Trophoblast cell (in vitro differentiated cells and primary cell): ENCODE results near the gene MYO1E.
A peak's percentile ranks its signal among the peaks of the same experiment; 100 is the strongest.

Source experiments
- DNase-seq, 2 donors: peaks; one replicate each; pipeline ENCODE4 v3.0.0-alpha.2; 2016
- H2AFZ ChIP-seq: 2 replicates; pipeline ENCODE4 v1.6.1; 2013; ENCODE audit warnings: low read length, moderate library complexity, mild to moderate bottlenecking; ENCODE audit not compliant: insufficient read depth, poor library complexity
- H2AK5ac ChIP-seq: 2 replicates; pipeline ENCODE4 v1.6.1; 2013; ENCODE audit warnings: mild to moderate bottlenecking, low read length
- H2BK120ac ChIP-seq: 2 replicates; pipeline ENCODE4 v1.6.1; 2013; ENCODE audit warnings: low read length, mild to moderate bottlenecking, moderate library complexity; ENCODE audit not compliant: insufficient read depth, poor library complexity
- H2BK12ac ChIP-seq: 2 replicates; pipeline ENCODE4 v1.6.1; 2013; ENCODE audit warnings: mild to moderate bottlenecking, low read length, moderate library complexity
- H2BK5ac ChIP-seq: 2 replicates; pipeline ENCODE4 v1.6.1; 2013; ENCODE audit warnings: low read length, low read depth, moderate library complexity, mild to moderate bottlenecking; ENCODE audit not compliant: poor library complexity
- H3K14ac ChIP-seq: 2 replicates; pipeline ENCODE4 v1.6.1; 2013; ENCODE audit warnings: mild to moderate bottlenecking, low read length
- H3K18ac ChIP-seq: 2 replicates; pipeline ENCODE4 v1.6.1; 2013; ENCODE audit warnings: mild to moderate bottlenecking, low read length
- H3K23ac ChIP-seq: 2 replicates; pipeline ENCODE4 v1.6.1; 2013; ENCODE audit warnings: low read length
- H3K27ac ChIP-seq: 2 replicates; pipeline ENCODE4 v1.5.1; 2013; ENCODE audit warnings: low read depth, mild to moderate bottlenecking, inconsistent platforms, low read length, moderate library complexity
- H3K27me3 ChIP-seq: 2 replicates; pipeline ENCODE4 v1.6.1; 2013; ENCODE audit warnings: inconsistent platforms, mild to moderate bottlenecking, low read length, moderate library complexity; ENCODE audit not compliant: insufficient read depth
- H3K36me3 ChIP-seq, 2 experiments: 1 replicate in 1 of 2; 2 replicates in 1 of 2; pipeline ENCODE4 v1.6.1; 2013; ENCODE audit warnings: low read length in 2 of 2, mild to moderate bottlenecking in 2 of 2, moderate library complexity in 1 of 2; ENCODE audit not compliant: insufficient read depth in 2 of 2, control insufficient read depth in 1 of 2
- H3K4ac ChIP-seq: 2 replicates; pipeline ENCODE4 v1.6.1; 2013; ENCODE audit warnings: low read depth, mild to moderate bottlenecking, low read length, moderate library complexity
- H3K4me1 ChIP-seq, 2 experiments: 1 replicate in 1 of 2; 2 replicates in 1 of 2; pipeline ENCODE4 v1.6.1; 2013; ENCODE audit warnings: low read length in 2 of 2, mild to moderate bottlenecking in 2 of 2, moderate library complexity in 1 of 2; ENCODE audit not compliant: insufficient read depth in 2 of 2, control insufficient read depth in 1 of 2
- H3K4me2 ChIP-seq: 2 replicates; pipeline ENCODE4 v1.6.1; 2013; ENCODE audit warnings: inconsistent platforms, mild to moderate bottlenecking, low read length, moderate library complexity
- H3K4me3 ChIP-seq: 2 replicates; pipeline ENCODE4 v1.5.1; 2013; ENCODE audit warnings: mild to moderate bottlenecking, low read depth, low read length, inconsistent platforms
- H3K79me1 ChIP-seq: one replicate; pipeline ENCODE4 v1.6.1; 2013; ENCODE audit warnings: low read length
- H3K79me2 ChIP-seq: 2 replicates; pipeline ENCODE4 v1.6.1; 2013; ENCODE audit warnings: low read length, mild to moderate bottlenecking; ENCODE audit not compliant: control insufficient read depth, insufficient read depth, poor library complexity
- H3K9ac ChIP-seq: 2 replicates; pipeline ENCODE4 v1.6.1; 2013; ENCODE audit warnings: mild to moderate bottlenecking, low read length
- H3K9me3 ChIP-seq: 2 replicates; pipeline ENCODE4 v1.6.1; 2013; ENCODE audit warnings: low read depth, mild to moderate bottlenecking, control low read depth, inconsistent platforms, low read length; ENCODE audit not compliant: insufficient read depth
- H4K12ac ChIP-seq: 2 replicates; pipeline ENCODE4 v1.6.1; 2013; ENCODE audit warnings: low read depth, mild to moderate bottlenecking, low read length, moderate library complexity
- H4K8ac ChIP-seq: 2 replicates; pipeline ENCODE4 v1.6.1; 2013; ENCODE audit warnings: low read depth, mild to moderate bottlenecking, low read length, moderate library complexity
- H4K91ac ChIP-seq: one replicate; pipeline ENCODE4 v1.6.1; 2013; ENCODE audit warnings: low read depth, mild to moderate bottlenecking, low read length, moderate library complexity
- WGBS: extraction: QIAGEN DNeasy Blood & Tissue Kit; methylation state at CpG from one replicate; pipeline ENCODE4 v1.1.7; 2013; ENCODE audit warnings: missing lambda C conversion rate; ENCODE audit not compliant: insufficient read length, insufficient coverage; ENCODE audit errors: extremely low coverage; 5-methylcytosine and 5-hydroxymethylcytosine counted together

Gene MYO1E

GRCh38 chr15:59347915-59348314 lies 24.8 kb downstream of the MYO1E start:
- no peak overlapping the region for H2BK120ac ChIP-seq

GRCh38 chr15:59346951-59347350 lies 25.7 kb downstream of the MYO1E start:
- H2BK120ac ChIP-seq: no peak overlapping the region
- no peak overlapping the region for H3K14ac ChIP-seq
- peaks cover 0 to 6% of the 10 kb centered on the region in 2 experiments for H3K4me1 ChIP-seq
- H3K9ac ChIP-seq: no peak overlapping the region
- no peak for DNase-seq
- H3K4ac ChIP-seq: no peak overlapping the region
- no CpG with 5 or more reads among the region's 12 CpGs for WGBS
- H3K18ac ChIP-seq: no peak overlapping the region
- H4K12ac ChIP-seq: no peak overlapping the region
- no peaks in the 10 kb centered on the region for H3K27me3 ChIP-seq
- H3K27ac ChIP-seq: no peak overlapping the region
- no peak overlapping the region for H4K8ac ChIP-seq
- H3K79me1 ChIP-seq: no peaks in the 10 kb centered on the region
- no peak overlapping the region for H4K91ac ChIP-seq
- H3K9me3 ChIP-seq: no peaks in the 10 kb centered on the region
- H3K4me2 ChIP-seq: no peak overlapping the region
- no peak overlapping the region for H3K23ac ChIP-seq
- H2AFZ ChIP-seq: no peak overlapping the region
- peaks cover 2% of the 10 kb centered on the region for H3K79me2 ChIP-seq
- no peak overlapping the region for H2BK12ac ChIP-seq
- H3K4me3 ChIP-seq: no peak overlapping the region
- no peak overlapping the region for H2BK5ac ChIP-seq
- H2AK5ac ChIP-seq: no peak overlapping the region
- no peaks in the 10 kb centered on the region for H3K36me3 ChIP-seq

More at GRCh38 chr15:59347915-59348314, 24.8 kb downstream of the MYO1E start:
- Histone ChIP-seq H3K4me3 (no peak overlapping the region), H2AFZ (no peak overlapping the region), H3K4ac (no peak overlapping the region), H3K27ac (no peak overlapping the region), H4K91ac (no peak overlapping the region), H3K79me1 (no peaks in the 10 kb centered on the region), H3K9ac (no peak overlapping the region), H3K4me2 (no peak overlapping the region), H3K27me3 (no peaks in the 10 kb centered on the region), H4K8ac (no peak overlapping the region), H3K4me1 (peaks cover 0 to 6% of the 10 kb centered on the region in 2 experiments), H3K23ac (no peak overlapping the region), H4K12ac (no peak overlapping the region), H3K14ac (no peak overlapping the region), H3K79me2 (peaks cover 2% of the 10 kb centered on the region), H3K9me3 (no peaks in the 10 kb centered on the region), H2BK5ac (peak overlapping the region; percentile 15), H2AK5ac (no peak overlapping the region), H3K18ac (no peak overlapping the region), H3K36me3 (no peaks in the 10 kb centered on the region), H2BK12ac (no peak overlapping the region)
- no peak for DNase-seq
- no CpG with 5 or more reads among the region's 5 CpGs for WGBS

GRCh38 chr15:59345326-59345725 lies 27.3 kb downstream of the MYO1E start:
- Histone ChIP-seq H2BK120ac (no peak overlapping the region), H3K36me3 (no peaks in the 10 kb centered on the region), H3K4me1 (peaks cover 0 to 2% of the 10 kb centered on the region in 2 experiments), H2BK5ac (no peak overlapping the region), H4K91ac (no peak overlapping the region), H3K79me2 (peaks cover 2% of the 10 kb centered on the region), H3K14ac (no peak overlapping the region), H3K4me2 (no peak overlapping the region), H3K79me1 (no peaks in the 10 kb centered on the region), H3K9ac (no peak overlapping the region), H2AFZ (no peak overlapping the region), H2BK12ac (no peak overlapping the region), H4K8ac (no peak overlapping the region), H3K4me3 (no peak overlapping the region), H3K27me3 (no peaks in the 10 kb centered on the region), H3K27ac (no peak overlapping the region), H3K4ac (no peak overlapping the region), H3K9me3 (no peaks in the 10 kb centered on the region), H4K12ac (no peak overlapping the region), H3K18ac (no peak overlapping the region), H3K23ac (no peak overlapping the region), H2AK5ac (no peak overlapping the region)
- DNase-seq: no peak

GRCh38 chr15:59344311-59344710 lies 28.4 kb downstream of the MYO1E start:
- H4K91ac ChIP-seq: no peak overlapping the region

More at GRCh38 chr15:59344311-59344710, 28.4 kb downstream of the MYO1E start:
- H3K18ac ChIP-seq: no peak overlapping the region
- H3K4ac ChIP-seq: no peak overlapping the region
- H3K14ac ChIP-seq: no peak overlapping the region
- H3K79me2 ChIP-seq: peaks cover 2% of the 10 kb centered on the region
- DNase-seq: peak; percentile 73 to 74
- no peak overlapping the region for H3K4me3 ChIP-seq
- H4K12ac ChIP-seq: no peak overlapping the region
- no peak overlapping the region for H3K4me2 ChIP-seq
- H3K9ac ChIP-seq: no peak overlapping the region
- no peaks in the 10 kb centered on the region for H3K79me1 ChIP-seq
- H3K23ac ChIP-seq: no peak overlapping the region
- no peak overlapping the region for H4K8ac ChIP-seq
- no peak overlapping the region for H2AK5ac ChIP-seq
- H3K27me3 ChIP-seq: no peaks in the 10 kb centered on the region
- no peak overlapping the region for H3K27ac ChIP-seq
- no peaks in the 10 kb centered on the region for H3K36me3 ChIP-seq
- H2BK5ac ChIP-seq: no peak overlapping the region
- H2BK12ac ChIP-seq: no peak overlapping the region
- H2BK120ac ChIP-seq: no peak overlapping the region
- no peak overlapping the region for H2AFZ ChIP-seq
- H3K9me3 ChIP-seq: no peaks in the 10 kb centered on the region
- H3K4me1 ChIP-seq: peaks cover 0 to 4% of the 10 kb centered on the region in 2 experiments
